SU-DHL-6 (cell line): ENCODE results near the gene BNC2.

Experiments
- H2AFZ ChIP-seq: fragments of 200-600 bp; sonication (generic); 2 replicates; pipeline ENCODE4 v1.6.1; 2014; ENCODE audit warnings: low read depth, mild to moderate bottlenecking, moderate library complexity, mixed read lengths, antibody characterized with exemption, low read length; ENCODE audit not compliant: severe bottlenecking
- H3F3A ChIP-seq: fragments of 200-600 bp; shearing (Covaris generic); 2 replicates; pipeline ENCODE4 v1.6.0; 2016; ENCODE audit warnings: antibody characterized with exemption, mild to moderate bottlenecking; ENCODE audit not compliant: insufficient read depth
- H3K27ac ChIP-seq: fragments of 200-600 bp; sonication (generic); 2 replicates; pipeline ENCODE4 v1.5.1; 2016; ENCODE audit warnings: low read depth, mild to moderate bottlenecking, low read length, moderate library complexity, mixed read lengths
- H3K27me3 ChIP-seq: fragments of 200-600 bp; sonication (generic), shearing (Covaris generic); 2 replicates; pipeline ENCODE4 v1.6.0; 2014; ENCODE audit warnings: mild to moderate bottlenecking, low read length
- H3K36me3 ChIP-seq: fragments of 200-600 bp; sonication (generic); 2 replicates; pipeline ENCODE4 v1.6.1; 2014; ENCODE audit warnings: mild to moderate bottlenecking, low read length, mixed read lengths
- H3K4me2 ChIP-seq: fragments of 300-600, 200-600 bp; shearing (Covaris generic), sonication (generic); 2 replicates; pipeline ENCODE4 v1.6.0; 2014; ENCODE audit warnings: low read length, low read depth, mild to moderate bottlenecking; ENCODE audit not compliant: poor library complexity, severe bottlenecking
- H3K4me3 ChIP-seq: fragments of 200-600 bp; sonication (generic); 2 replicates; pipeline ENCODE4 v1.5.1; 2014; ENCODE audit warnings: antibody characterized with exemption, low read length, mild to moderate bottlenecking, mixed read lengths; ENCODE audit not compliant: insufficient read depth, poor library complexity, severe bottlenecking
- H3K79me2 ChIP-seq: fragments of 200-600 bp; sonication (generic); 2 replicates; pipeline ENCODE4 v1.6.1; 2014; ENCODE audit warnings: mild to moderate bottlenecking, low read length, moderate library complexity; ENCODE audit not compliant: insufficient read depth
- H3K9ac ChIP-seq: fragments of 200-600 bp; sonication (generic); 2 replicates; pipeline ENCODE4 v1.7.0; 2014; ENCODE audit warnings: mild to moderate bottlenecking, low read length
- H3K9me2 ChIP-seq: fragments of 200-600 bp; sonication (generic); replicated peaks from 2 replicates; pipeline ENCODE4 v1.6.1; 2014; ENCODE audit warnings: low read length; ENCODE audit not compliant: insufficient read depth
- H3K9me3 ChIP-seq: fragments of 200-600 bp; sonication (generic); 2 replicates; pipeline ENCODE4 v1.6.1; 2014; ENCODE audit warnings: low read length, mixed read lengths; ENCODE audit not compliant: insufficient read depth
- H4K20me1 ChIP-seq: fragments of 200-600 bp; sonication (generic); 2 replicates; pipeline ENCODE4 v1.6.1; 2014; ENCODE audit warnings: low read depth, mild to moderate bottlenecking, antibody characterized with exemption, low read length, moderate library complexity, mixed read lengths
- EZH2phosphoT487 ChIP-seq: fragments of 200-600 bp; sonication (generic), shearing (Covaris generic); conservative IDR thresholded peaks from 2 replicates; pipeline ENCODE4 v1.6.1; 2018; ENCODE audit warnings: mild to moderate bottlenecking, antibody characterized with exemption, low read length, moderate library complexity, mixed read lengths
- TF ChIP-seq, protein P1 (sequence below): fragments of 200-600 bp; sonication (generic); IDR thresholded peaks from one replicate; pipeline ENCODE4 v1.5.1; 2017; ENCODE audit warnings: antibody characterized with exemption, mild to moderate bottlenecking, low read length, moderate library complexity; ENCODE audit not compliant: insufficient read depth, poor library complexity, severe bottlenecking

BNC2 gene

DNA sequence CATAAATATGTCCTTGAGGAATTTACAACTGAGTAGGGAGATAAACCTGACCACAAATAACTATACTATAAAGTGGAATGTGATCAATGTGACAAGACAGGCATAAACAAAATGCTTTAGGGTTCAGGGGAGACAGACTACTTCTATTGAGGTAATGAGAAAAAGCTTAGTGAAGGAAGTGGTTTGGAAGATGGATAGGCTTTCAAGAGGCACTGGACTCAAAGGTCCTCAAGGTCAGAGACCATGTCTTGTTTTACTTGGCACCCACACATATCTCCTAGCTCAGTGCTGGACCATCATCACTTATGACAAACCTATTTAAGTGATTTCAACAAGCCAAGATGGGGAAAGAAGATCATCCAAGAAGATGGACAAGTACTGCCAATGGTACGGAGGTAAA lies 257.8 kb downstream of the BNC2 start:
- Histone ChIP-seq H3K9ac (no peak overlapping the region), H3K4me2 (no peak overlapping the region), H3F3A (no peaks in the 10 kb centered on the region), H3K27ac (no peak overlapping the region), H2AFZ (no peak overlapping the region), H3K9me2 (no peaks in the 10 kb centered on the region), H3K36me3 (no peaks in the 10 kb centered on the region), H3K79me2 (no peaks in the 10 kb centered on the region), H3K9me3 (no peaks in the 10 kb centered on the region), H3K4me3 (no peak overlapping the region), H4K20me1 (no peaks in the 10 kb centered on the region), H3K27me3 (no peaks in the 10 kb centered on the region)
- TF ChIP-seq, protein P1, sequence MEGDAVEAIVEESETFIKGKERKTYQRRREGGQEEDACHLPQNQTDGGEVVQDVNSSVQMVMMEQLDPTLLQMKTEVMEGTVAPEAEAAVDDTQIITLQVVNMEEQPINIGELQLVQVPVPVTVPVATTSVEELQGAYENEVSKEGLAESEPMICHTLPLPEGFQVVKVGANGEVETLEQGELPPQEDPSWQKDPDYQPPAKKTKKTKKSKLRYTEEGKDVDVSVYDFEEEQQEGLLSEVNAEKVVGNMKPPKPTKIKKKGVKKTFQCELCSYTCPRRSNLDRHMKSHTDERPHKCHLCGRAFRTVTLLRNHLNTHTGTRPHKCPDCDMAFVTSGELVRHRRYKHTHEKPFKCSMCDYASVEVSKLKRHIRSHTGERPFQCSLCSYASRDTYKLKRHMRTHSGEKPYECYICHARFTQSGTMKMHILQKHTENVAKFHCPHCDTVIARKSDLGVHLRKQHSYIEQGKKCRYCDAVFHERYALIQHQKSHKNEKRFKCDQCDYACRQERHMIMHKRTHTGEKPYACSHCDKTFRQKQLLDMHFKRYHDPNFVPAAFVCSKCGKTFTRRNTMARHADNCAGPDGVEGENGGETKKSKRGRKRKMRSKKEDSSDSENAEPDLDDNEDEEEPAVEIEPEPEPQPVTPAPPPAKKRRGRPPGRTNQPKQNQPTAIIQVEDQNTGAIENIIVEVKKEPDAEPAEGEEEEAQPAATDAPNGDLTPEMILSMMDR, result no peak
- TF ChIP-seq EZH2phosphoT487, result no peak

DNA sequence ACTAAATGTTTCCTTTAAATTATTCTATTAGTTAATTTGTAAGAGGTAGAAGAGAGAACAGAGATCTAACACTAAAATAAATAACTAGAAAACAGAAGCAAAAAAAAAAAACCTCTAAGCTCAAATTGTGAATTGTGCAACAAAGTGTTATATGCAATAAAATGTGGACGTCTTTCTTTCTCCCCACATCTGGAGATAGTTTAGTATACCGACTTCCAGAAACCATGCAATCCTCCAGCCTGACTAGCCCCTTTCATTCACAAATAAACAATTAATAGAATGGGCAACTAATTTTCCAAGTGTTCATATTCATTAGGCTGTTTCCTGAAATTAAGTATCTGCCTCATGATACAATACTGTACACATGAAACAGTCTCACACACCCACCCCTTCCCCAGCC lies 258.5 kb downstream of the BNC2 start:
- no peak overlapping the region for H3K9ac ChIP-seq
- no peaks in the 10 kb centered on the region for H3K36me3 ChIP-seq
- H4K20me1 ChIP-seq, result no peaks in the 10 kb centered on the region
- H3K27ac ChIP-seq, result no peak overlapping the region
- H3K9me2 ChIP-seq, result no peaks in the 10 kb centered on the region
- no peaks in the 10 kb centered on the region for H3K79me2 ChIP-seq
- no peak overlapping the region for H2AFZ ChIP-seq
- no peaks in the 10 kb centered on the region for H3F3A ChIP-seq
- no peak overlapping the region for H3K4me2 ChIP-seq
- no peaks in the 10 kb centered on the region for H3K9me3 ChIP-seq
- H3K4me3 ChIP-seq, result no peak overlapping the region
- no peak for TF ChIP-seq EZH2phosphoT487
- TF ChIP-seq, protein P1, result no peak
- H3K27me3 ChIP-seq, result no peaks in the 10 kb centered on the region

DNA sequence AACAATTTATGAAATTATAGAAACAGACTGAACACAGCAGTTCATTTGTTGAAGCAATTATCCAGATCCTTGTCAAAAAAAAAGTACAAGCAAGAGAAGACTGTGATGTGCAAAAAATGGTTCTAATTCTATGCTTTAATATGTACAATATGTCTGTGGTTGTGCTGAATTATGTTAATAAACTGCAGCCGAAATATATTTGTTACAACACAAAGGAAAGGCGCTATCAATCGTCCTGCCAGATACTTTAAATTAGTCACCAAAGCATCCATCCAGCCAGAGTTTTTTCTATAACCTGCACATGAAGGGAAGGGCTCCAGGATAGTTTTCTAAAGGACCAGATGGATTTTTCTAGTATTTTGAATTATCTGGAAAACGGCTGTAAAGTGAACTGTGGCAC lies 259.5 kb downstream of the BNC2 start:
- Histone ChIP-seq H3K9me2 (no peaks in the 10 kb centered on the region), H3K27me3 (no peaks in the 10 kb centered on the region), H3K4me3 (no peak overlapping the region), H3K4me2 (no peak overlapping the region), H3K9ac (no peak overlapping the region), H4K20me1 (no peaks in the 10 kb centered on the region), H3K9me3 (no peaks in the 10 kb centered on the region), H3K27ac (no peak overlapping the region), H3K79me2 (no peaks in the 10 kb centered on the region), H3K36me3 (no peaks in the 10 kb centered on the region), H2AFZ (no peak overlapping the region), H3F3A (no peaks in the 10 kb centered on the region)
- TF ChIP-seq EZH2phosphoT487, result no peak
- TF ChIP-seq, protein P1, result no peak
